HG02885 (cell line): ENCODE data around the gene YOD1.
"Not testable (repeated sequence)": the region's sequence is repeated elsewhere in the genome, so short reads cannot be mapped to it uniquely, and the experiment has no call there.

Experiments used
- ATAC-seq: cut with Tn5 transposase; IDR thresholded peaks from one replicate; pipeline ENCODE4 v1.9.1; 2021; ENCODE audit warnings: mild to moderate bottlenecking; ENCODE audit not compliant: unreplicated experiment, poor library complexity

Gene YOD1

DNA sequence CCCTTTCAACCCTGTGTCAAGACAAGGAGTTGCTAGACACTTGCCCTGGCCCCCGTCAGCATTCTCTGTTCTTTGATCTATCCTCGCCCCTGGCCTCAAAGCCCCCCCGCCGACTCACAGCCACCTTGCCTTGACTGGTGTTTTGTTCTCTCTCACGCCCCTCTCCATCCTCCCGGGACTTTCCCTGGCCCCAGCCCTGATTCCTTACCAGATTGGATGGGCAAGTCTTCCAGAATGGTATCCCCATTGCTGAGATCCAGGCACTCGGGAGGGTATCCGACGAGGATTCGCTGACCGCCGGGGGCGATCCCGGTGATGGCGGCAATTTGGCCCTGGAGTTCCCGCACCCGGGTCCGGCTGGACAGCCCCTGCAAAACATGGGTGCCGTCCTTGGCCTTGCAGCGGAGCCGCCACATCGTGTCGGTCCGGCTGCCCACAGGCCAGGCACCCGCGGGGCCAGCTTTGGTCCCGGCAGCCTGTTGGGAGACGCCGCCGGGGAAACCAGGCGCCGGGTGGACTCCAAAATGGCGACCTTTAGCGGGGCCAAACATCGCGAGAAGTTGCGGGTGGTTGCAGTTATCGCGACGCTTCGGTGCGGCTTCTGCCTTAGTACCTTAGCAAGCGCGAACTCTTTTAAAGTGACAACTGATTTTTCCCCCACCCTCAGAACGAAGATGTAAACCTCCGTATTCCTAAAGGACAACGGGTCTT is 373 bp downstream of the YOD1 start:
- peak; percentile 56 for ATAC-seq

DNA sequence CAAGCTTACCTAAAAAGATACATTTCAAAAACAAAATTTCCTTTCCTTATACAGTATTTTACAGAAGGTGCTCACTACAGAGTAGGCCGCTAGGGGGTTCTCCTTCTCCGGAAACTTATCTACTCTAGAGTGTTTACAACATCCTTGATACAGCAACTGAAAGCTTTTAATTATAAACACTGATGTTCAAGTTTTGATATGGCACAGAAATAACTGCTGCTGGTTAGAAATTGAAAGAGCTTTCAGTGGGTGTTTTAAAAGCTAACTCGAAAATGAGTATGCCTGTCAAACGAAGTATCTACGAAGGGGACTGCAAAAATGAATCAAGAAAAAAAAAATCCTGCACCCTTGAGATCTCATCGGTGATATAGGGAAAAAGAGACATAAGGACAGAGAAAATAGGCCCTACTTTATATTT is 1.0 kb downstream of the YOD1 start:
- peak; percentile 37 for ATAC-seq

DNA sequence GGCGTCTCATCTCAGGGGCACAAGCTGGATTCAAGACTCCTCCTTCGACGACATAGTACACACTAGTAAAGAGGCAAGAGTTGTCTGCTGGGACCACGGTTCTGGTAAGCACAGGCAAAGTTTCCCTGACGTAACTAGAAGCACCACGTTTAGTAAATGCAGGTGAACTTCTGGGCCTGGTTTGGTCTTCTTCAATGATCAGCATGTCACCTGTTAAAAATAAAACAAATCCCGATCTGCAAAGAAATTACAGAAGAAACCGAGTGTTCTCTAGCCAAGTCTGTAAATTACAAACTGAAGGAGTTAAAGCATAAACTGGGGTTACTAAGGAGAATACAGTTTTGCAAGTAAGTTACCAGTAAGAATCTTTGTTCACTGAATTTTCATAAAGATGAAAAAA is 1.5 kb downstream of the YOD1 start:
- ATAC-seq: no peak

DNA sequence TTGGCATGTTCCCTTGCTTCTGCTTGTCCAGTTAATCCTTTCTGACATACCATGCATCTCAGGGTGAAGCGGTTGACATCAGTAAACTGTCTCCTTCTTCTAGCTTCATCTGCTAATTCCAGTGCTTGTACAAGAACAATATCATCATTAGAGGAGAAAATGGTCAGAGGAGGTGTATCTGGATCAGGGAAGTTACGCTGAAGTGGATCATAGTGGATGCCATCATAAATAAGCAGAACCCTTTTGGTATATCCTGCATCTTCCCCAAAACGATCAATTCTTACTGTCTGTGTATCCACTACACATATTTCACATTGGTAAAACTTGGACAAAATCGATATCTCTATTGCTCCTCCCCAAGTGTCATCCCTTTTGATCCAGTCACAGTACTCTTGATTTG is 2.0 kb downstream of the YOD1 start:
- no peak for ATAC-seq

DNA sequence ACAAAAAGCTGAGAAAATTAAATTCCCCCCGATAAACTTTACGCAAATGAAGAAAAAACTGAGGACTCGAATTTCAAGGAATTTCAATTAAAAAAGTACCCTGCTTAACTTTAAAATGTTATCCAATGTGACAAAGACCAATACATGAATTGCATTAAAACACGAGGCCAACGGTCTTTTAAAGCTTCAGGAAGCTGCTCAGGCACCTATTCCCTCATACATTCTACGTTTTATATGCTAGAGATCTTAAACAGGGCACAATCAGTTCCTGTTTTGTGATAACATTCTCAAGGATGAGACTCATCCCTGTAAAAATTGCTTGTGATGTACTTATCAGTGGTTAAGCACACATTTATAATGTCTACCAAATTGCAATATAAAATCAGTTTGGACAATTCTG is 3.0 kb downstream of the YOD1 start:
- ATAC-seq: no peak

DNA sequence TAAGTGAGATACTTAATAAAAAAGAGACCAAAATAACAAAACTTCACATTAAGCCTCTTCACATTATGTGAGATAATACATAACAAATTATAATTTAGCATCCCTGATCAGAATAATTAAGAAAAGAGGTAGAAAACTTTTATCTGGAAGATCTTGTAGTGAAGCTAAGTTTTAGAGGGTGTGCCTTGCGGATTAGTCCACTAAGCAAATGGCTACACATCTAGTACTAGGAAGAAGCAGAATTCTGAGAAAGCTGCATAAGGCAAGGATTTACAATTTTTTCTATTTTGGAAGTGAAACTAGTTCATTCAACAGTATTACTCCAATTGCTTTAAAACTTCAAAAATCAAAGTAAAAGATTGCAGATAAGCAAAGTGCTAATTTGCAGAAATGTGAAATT is 3.5 kb downstream of the YOD1 start:
- no peak for ATAC-seq

DNA sequence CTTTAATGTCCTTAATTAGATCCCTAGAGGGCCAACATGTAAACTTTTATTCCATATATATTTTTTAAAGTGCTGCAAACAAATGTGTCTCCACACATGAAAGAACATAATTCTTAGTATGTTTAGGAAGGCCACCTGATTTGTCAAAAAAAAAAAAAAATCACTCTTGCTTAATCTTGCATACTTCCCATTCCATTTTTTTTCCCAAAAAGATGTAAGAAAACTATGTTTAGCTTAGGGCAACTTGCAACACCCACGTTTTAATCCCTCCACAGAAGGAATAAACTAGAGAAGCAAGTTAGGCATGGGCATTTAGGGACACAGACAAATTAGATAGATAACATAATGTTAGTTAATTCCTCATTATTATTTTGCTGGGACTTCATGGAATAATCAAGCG is 5.6 kb downstream of the YOD1 start:
- no peak for ATAC-seq

DNA sequence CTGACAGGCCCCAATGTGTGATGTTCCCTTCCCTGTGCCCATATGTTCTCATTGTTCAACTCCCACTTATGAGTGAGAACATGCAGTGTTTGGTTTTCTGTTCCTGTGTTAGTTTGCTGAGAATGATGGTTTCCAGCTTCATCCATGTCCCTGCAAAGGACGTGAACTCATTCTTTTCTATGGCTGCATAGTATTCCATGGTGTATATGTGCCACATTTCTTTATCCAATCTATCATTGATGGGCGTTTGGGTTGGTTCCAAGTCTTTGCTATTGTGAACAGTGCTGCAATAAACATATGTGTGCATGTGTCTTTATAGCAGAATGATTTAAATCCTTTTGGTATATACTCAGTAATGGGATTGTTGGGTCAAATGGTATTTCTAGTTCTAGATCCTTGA is 9.6 kb downstream of the YOD1 start:
- not testable (repeated sequence) for ATAC-seq

DNA sequence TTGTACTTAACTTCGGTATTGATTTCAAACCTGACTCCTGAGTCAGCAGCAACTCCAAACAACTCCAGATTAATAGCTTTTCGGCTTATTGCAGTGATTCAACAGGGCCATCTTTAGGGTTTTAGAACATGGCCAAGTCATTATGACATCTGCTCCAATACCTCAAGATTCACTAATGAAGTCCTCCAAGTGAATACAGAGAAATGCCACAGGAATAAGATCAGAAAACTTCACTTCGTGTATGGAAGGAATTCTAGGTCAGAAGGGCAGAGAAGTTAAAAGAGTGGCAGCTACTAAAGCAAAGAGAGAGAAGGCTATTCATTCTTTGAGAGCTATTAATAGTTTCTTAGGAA is 10.9 kb downstream of the YOD1 start:
- ATAC-seq: no peak

DNA sequence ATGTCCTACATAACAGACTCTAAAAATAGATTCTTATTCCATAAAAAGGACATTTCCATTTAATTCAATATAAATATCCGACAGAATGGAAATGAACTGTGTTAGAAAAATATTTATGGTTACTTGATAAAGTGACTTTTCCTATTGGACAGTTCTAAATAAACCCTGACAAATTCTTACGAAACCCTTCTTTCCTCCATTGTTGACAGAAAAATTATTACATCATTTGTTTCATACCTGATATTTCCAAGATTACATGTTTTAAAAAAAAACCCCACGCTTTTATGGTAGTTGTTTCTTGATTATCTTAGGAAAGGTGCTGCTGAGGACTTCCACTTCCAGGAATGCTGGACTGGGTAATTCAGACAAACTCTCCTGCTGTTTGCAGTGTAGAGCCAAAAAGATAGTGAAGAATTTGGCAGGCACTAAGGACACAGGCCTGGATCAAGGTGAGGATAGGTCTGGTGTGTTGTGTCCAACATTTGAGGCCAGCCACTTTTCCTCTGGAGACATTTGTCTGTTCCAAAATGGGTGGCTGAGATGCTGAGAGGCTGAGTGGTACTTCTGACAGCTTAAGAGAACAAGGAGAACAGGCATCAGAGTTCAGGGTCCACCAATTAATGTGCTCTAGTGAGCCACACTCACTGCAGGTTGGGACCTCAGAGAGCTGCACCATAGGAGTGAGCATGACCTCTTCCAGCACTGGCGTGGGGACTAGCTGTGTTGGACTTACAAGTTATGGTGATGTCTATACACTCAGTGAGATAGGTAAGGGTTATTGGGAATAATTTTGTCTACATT is 11.4 kb downstream of the YOD1 start:
- no peak for ATAC-seq

DNA sequence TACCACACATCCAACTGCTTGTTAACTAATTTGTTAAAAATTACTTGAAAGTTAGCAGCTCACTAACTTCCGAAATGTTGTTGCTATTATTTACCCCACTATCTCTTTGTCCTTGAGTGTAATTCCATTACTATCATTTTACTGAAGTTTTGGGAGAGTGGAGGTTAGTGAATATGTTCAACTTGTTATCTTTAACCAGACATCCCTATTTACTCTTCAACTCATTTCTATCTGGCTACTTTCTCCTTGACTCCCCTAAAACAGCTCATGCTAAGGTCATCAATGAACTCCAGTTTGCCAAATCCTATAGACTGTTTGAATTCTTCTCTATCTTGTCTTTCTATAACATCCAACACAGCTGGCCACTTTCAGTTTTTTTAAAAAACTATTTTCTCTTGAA is 14.1 kb downstream of the YOD1 start:
- ATAC-seq: no peak

DNA sequence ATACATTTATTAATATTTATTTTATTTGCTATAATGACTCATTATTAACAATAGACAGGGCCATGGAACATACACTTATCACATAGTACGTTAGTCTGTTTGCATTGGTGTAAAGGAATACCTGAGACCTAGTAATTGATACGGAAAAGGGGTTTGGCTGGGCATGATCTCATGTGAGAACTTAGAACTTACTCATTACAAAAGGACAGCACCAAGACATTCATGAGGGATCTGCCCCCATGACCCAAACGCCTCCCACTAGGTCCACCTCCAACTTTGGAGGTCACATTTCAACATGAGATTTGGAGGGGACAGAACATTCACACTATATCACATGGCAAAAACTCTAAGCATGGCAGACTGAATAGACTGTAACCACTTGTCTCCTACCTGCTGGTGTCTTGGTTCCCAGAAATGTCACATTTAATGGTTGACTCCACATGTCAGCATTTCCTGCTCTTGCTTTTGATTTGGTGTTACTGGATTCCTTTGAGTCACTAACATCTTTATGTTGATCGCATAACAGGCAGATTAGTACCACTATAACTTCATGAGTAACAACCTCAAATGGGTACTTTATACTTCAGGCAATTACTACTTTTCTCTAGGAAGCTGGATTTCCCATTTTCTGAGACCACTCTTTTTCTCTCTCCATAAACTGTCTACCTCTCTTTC is 15.0 kb downstream of the YOD1 start:
- ATAC-seq: no peak

DNA sequence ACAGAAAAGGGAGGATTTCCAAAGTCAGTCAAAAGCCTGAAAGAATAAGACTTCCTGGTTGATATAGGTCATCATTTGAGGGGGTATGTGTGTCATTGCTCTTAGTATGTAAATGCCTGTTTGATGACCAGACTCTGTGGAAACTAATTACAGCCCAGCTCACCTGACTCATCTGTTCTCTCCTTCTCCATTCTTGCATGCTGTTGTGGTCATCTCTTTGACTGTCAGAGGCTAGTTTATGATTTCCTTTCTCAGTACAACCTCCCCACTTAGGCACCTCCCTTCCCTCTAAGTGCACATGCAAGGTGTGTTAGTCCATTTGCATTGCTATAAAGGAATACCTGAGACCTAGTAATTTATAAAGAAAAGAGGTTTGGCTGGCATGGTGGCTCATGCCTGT is 16.0 kb downstream of the YOD1 start:
- no peak for ATAC-seq

DNA sequence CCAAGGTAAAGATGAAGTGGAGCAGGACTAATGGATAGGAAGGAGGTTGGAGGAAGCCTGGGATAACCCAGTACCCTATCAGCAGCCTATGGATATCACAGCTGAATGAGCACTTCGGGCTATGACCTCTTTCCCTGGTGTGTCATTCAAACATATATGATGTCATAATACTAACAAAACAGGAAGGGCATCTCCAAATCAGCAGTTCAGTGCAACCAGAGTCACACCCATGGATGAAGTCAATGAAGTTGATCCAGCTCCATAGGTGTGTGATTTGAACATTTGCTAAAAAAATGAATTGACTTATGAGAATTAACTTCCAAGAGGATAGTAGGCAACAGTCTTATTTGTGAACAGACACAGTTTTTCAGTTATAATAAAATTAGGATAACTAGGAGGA is 16.8 kb downstream of the YOD1 start:
- no peak for ATAC-seq

DNA sequence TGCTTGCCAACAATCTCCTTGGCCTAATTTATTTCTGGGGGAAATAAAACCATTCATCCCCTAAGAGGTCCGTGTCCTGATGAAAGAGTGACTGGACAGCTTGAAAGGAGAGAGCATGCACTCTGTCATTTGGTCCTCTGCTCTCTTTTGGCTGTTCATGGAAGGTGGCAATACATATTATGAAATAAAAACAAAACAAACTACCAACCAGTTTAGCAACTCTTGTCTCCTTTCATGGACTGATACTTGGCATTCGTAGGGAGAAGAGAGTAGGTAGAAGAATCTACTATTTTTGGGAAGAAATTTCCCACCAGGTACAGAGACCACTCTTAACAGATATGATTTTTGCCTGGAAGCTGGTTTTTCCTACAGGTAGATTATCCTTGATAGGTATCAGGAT is 17.7 kb downstream of the YOD1 start:
- no peak for ATAC-seq

DNA sequence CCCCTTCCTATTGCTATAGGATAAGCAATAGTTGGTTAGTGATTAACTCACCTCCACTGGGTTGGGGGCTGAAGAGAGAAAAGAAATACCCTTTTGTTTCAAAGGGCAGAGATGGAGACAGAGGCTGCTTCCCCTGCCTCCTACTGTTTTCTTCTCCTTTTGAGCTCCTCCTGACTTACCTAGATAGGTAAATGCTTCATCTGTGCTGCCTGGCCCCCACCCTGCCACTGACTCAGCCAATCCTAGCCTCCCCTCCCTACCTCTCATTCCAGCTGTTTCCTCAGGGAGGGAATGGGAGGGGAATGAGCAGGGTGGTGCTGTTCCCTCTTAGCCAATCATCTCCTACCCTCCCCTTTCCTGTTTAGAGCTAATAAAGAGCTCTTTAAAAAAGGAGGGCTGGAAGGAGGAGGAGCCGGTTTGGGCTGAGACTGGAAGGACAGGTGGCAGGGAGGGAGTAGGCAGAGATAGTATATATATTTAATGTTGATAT is 18.4 kb downstream of the YOD1 start, which contains the start of gene C1orf116:
C1orf116 (minus strand) TSS at position 229 of the 490 bp plus-strand sequence. CDS start 5,158 bp downstream, outside the sequence.
- no peak for ATAC-seq

DNA sequence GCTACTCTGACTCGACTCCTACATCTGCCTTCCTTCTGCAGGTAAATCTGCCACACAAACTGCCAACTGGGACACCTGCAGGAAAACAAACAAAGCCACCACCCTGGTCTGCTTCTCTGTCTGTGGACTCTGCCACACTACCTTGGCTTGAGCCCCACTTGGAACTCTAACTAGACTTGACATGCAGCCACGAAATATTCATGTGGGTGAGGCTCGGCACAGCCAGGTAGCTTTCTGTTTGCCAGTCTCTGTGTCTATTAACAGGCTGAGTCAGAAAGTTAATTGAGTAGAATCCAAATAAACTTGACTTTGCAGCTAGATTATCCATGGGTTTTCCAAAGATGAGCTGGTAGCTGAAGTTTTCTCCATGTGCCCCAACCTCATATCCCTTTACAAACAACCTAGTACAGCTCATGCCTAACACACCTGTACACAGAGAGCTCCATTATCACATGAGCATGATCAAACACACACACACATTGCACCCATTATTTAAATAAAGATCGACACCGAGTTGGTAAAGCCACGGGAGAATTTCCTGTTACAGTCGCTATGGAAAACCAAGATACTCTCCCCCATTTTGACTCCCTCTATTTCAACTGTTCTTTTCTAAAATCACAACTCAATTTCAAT is 19.3 kb downstream of the YOD1 start:
- ATAC-seq: no peak

DNA sequence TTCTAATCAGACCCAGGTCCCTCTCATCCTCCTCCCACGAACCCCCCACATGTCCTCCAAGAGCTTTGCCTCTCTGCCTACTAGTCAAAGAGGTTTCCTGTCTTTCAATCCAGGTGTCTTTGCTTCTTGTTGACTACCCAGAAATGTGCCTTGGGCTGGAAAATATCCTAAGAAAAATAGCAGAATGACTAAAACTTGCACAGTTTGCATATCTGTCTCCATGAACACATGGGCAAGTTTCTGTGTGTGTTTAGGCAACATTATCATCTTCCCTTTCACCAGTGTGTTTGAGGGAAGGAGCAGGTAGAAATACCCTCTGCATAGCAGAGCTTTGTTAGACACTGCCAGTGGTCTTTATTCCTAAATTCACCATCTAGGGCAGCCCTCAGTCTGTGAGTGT is 20.0 kb downstream of the YOD1 start:
- ATAC-seq: no peak

DNA sequence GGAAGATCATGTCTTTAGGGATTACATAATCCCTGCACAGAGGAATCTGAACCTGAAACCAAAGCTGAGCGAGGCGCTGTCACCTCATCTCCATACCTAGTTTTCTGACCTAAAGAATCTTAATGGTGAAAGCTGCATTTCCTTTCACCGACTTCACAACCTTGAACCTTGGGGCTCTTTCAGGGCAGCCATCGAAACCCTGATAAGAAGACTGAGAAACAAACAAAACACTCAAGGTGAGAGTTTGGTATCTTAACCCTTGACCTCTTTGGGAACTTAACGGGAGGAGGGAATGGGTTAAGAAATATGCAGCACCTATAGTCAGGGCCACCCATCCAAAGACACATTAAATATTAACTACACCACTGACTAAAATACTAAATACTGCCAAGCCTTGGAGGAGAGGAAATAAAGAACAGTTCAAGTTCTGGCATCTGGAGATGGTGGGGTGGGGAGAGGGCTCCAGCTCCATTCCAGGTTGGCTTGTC is 20.4 kb downstream of the YOD1 start:
- no peak for ATAC-seq

DNA sequence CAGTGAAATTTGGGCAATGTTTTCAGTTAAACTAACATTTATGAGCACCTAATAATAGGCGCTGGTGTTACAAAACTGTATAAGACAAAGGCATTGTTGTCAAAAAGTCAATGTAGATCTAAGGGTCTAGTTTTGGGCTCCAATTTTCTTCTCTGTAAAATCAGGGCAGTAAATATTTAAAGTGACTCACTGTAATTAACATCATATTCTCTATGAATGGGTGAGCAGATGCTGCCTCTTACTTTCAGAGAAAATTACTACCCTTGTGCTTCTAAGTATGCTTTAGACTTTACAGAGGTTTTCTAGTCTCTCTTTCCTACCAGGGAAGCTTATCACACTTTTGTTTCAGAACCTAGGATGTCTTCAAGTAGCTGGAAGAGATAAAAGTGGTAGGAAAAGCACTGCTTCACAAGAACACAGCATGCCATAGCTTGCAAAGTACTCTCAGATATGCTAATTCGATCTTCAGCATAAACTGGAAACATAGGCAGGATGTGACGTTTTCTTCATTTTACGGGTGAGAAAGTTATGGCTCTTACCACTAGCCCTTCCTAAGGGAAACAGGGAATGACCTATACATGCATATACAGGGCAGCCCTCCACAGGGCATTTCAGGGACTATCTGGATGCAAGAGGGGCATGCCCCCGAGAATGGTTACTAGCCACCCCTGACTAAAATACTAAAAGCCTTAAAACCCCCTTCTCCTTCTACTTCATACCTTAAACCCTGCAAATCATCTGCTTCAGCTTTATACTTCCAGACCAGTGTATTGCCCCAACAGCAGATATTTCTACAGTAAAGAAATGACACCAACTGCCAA is 21.1 kb downstream of the YOD1 start:
- ATAC-seq: no peak
